B cell (primary cell): ENCODE results near the gene BIVM. TPM values are rescaled to one million over a fixed set of nuclear protein-coding genes. Genes with fewer than 3 reads are reported as not detected.

Experiments
- ATAC-seq: fragments of 200-7000 bp; cut with Tn5 transposase; one replicate; pipeline ENCODE4 v1.10.0; 2021; ENCODE audit warnings: low read depth, mild to moderate bottlenecking, moderate number of reproducible peaks, moderate library complexity
- CTCF ChIA-PET: fragments of 350-600 bp; sonication (Branson Sonifier 250); formaldehyde crosslinking; loops from one replicate; lab custom pipeline; 2021; ENCODE audit warnings: antibody characterized with exemption, inconsistent platforms; lab: Charles Lee
- POLR2A ChIA-PET: fragments of 350-600 bp; sonication (Branson Sonifier 250); formaldehyde crosslinking; loops from one replicate; lab custom pipeline; 2021; ENCODE audit warnings: antibody characterized with exemption; lab: Charles Lee
- DNase-seq: peaks from one replicate; pipeline ENCODE4 v3.0.0; 2013
- H2AFZ ChIP-seq: 2 replicates; pipeline ENCODE4 v1.6.1; 2012; ENCODE audit warnings: mild to moderate bottlenecking, low read depth, low read length; ENCODE audit not compliant: insufficient read depth, poor library complexity, severe bottlenecking
- H3K27ac ChIP-seq, 2 donors: 1 replicate in 1 of 2; 2 replicates in 1 of 2; pipeline ENCODE4 v1.5.1; 2012 to 2013; ENCODE audit warnings: low read length in 2 of 2, mild to moderate bottlenecking in 2 of 2, moderate library complexity in 1 of 2
- H3K27me3 ChIP-seq, 4 experiments: fragments of 200-600 bp in 1 of 4; sonication (generic) in 1 of 4; replicated peaks in 1 of 4; 1 replicate in 2 of 4; 2 replicates in 2 of 4; pipeline versions ENCODE4 v1.6.1 to v1.7.0; 2013 to 2016; ENCODE audit warnings: low read length in 3 of 4, mild to moderate bottlenecking in 2 of 4, mixed read lengths in 1 of 4, moderate library complexity in 1 of 4; ENCODE audit not compliant: insufficient read depth in 4 of 4, control insufficient read depth in 3 of 4; ENCODE audit errors: control extremely low read depth in 1 of 4
- H3K36me3 ChIP-seq, 2 experiments: replicated peaks in 1 of 2; 1 replicate in 1 of 2; 2 replicates in 1 of 2; pipeline versions ENCODE4 v1.6.1 to v1.7.1; 2013; ENCODE audit warnings: low read length in 1 of 2; ENCODE audit not compliant: insufficient read depth in 2 of 2, control insufficient read depth in 1 of 2; ENCODE audit errors: control extremely low read depth in 1 of 2, extremely low read depth in 1 of 2
- H3K4me1 ChIP-seq, 2 donors: fragments of 200-600 bp in 1 of 2; sonication (generic) in 1 of 2; 1 replicate in 1 of 2; 2 replicates in 1 of 2; pipeline versions ENCODE4 v1.5.1 to v1.6.1; 2013 to 2017; ENCODE audit warnings: low read length in 2 of 2; ENCODE audit not compliant: control insufficient read depth in 2 of 2, insufficient read depth in 2 of 2
- H3K4me2 ChIP-seq: replicated peaks from 2 replicates; pipeline ENCODE3; 2012; ENCODE audit warnings: mild to moderate bottlenecking, low read depth, low read length; ENCODE audit not compliant: poor library complexity, severe bottlenecking
- H3K4me3 ChIP-seq, 5 experiments: fragments of 200-600 bp in 1 of 5; sonication (generic) in 1 of 5; 1 replicate in 3 of 5; 2 replicates in 2 of 5; pipeline versions ENCODE4 v1.5.1 to v1.7.0; 2011 to 2016; ENCODE audit warnings: low read length in 4 of 5, mild to moderate bottlenecking in 4 of 5, low read depth in 2 of 5, control low read depth in 1 of 5, moderate library complexity in 1 of 5; ENCODE audit not compliant: insufficient read depth in 1 of 5; ENCODE audit errors: control extremely low read depth in 1 of 5, extremely low read depth in 1 of 5
- H3K79me2 ChIP-seq: fragments of 200-600 bp; sonication (generic); one replicate; pipeline ENCODE4 v1.6.0; 2016; ENCODE audit warnings: low read length; ENCODE audit not compliant: control insufficient read depth, insufficient read depth
- H3K9ac ChIP-seq: fragments of 200-600 bp; sonication (generic); 2 replicates; pipeline ENCODE4 v1.6.1; 2017; ENCODE audit warnings: mild to moderate bottlenecking, low read length, moderate library complexity
- H3K9me3 ChIP-seq, 3 donors: one replicate each; pipeline versions ENCODE4 v1.6.1 to v1.7.1; 2013; ENCODE audit warnings: low read length in 2 of 3; ENCODE audit not compliant: control insufficient read depth in 2 of 3, insufficient read depth in 1 of 3; ENCODE audit errors: control extremely low read depth in 1 of 3
- H4K20me1 ChIP-seq: 2 replicates; pipeline ENCODE4 v1.6.0; 2012; ENCODE audit warnings: mild to moderate bottlenecking, low read length; ENCODE audit not compliant: insufficient read depth, control insufficient read depth, poor library complexity, severe bottlenecking
- H3K27ac Mint-ChIP-seq: one replicate; pipeline ENCODE4 v1.8.0; 2021; ENCODE audit warnings: mixed read lengths
- H3K27me3 Mint-ChIP-seq: one replicate; pipeline ENCODE4 v1.8.0; 2021; ENCODE audit warnings: mixed read lengths
- H3K4me1 Mint-ChIP-seq: one replicate; pipeline ENCODE4 v1.8.0; 2021; ENCODE audit warnings: mixed read lengths
- H3K4me3 Mint-ChIP-seq: one replicate; pipeline ENCODE4 v1.8.0; 2021; ENCODE audit warnings: mixed read lengths
- H3K9me3 Mint-ChIP-seq: one replicate; pipeline ENCODE4 v1.8.0; 2022; ENCODE audit warnings: mixed read lengths; ENCODE audit not compliant: insufficient read depth
- EZH2 ChIP-seq: IDR thresholded peaks from 2 replicates; pipeline ENCODE4 v1.6.1; 2012; ENCODE audit warnings: borderline replicate concordance, low read depth, mild to moderate bottlenecking, moderate library complexity, low read length; ENCODE audit not compliant: insufficient read depth, poor library complexity, severe bottlenecking
- WGBS: methylation state at CpG from one replicate; pipeline ENCODE4 v1.1.5; 2013; ENCODE audit warnings: missing lambda C conversion rate; ENCODE audit not compliant: insufficient coverage; 5-methylcytosine and 5-hydroxymethylcytosine counted together
- intact Hi-C: fragments of 100-400 bp; cut with micrococcal nuclease; formaldehyde crosslinking; loops from one replicate; pipeline ENCODE4 v1.10.0; 2022
- polyA plus RNA-seq: library from polyadenylated mRNA; depleted of rRNA; stranded (reverse); fragments of >200 nt; gene quantifications from 2 replicates; pipeline ENCODE4 v1.2.3, GENCODE V29; 2012
- total RNA-seq, 2 donors: library from RNA; stranded (reverse); fragments of 120-200 nt in 1 of 2; gene quantifications; 1 replicate in 1 of 2; 2 replicates in 1 of 2; pipeline versions ENCODE4 v1.2.3 to v1.2.4, GENCODE V29; 2013 to 2022
- TF ChIP-seq, protein P1 (sequence below): fragments of 200-600 bp; IDR thresholded peaks from one replicate; pipeline ENCODE4 v1.8.0; 2022; ENCODE audit warnings: antibody characterized with exemption, mild to moderate bottlenecking

Gene BIVM
- total and polyA plus RNA-seq, 2 donors (not counting 1 experiment from before 2014, with no cell fraction given): 1.0 to 3.6 TPM

DNA sequence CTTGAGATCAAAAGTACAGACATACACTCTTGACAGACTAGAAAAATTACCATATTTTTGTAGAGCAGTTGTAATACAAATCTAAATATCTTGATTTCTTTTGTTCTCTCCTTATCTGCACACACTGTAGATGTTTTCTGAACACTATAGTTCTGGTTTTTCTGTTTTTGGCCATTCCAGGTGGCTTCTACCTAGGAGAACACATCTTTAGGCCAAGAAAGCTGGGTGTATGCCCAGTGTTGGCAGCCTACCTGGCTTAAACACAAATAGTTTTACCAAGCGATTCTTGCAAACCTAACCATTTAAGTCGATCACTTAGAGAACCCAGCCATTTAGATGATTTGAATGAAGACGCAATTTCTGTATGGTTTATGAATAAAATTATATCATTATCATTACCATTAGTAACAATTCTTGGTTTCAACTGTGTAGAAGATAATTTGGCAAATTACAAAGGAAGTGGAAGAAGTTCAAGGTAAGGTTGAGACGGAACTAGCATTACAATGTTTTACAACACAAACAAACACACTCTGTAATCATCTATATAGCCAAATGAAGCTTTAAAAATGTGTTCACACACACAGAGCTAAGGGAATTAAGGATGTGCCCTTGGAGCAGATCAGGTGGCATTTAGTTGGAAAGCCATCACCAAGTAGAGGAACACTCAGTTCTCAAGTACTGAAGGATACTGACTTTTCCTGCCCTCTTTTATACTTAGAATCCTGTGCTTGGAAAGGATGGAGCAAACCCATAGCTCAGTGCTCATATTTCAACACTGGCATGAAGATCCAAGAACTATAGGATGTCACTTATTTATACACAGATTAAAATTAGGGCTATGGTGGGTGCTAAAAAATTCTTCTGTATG, 83.1 kb downstream of the BIVM start:
- Mint-ChIP-seq H3K27ac (no peak overlapping the region), H3K9me3 (no peaks in the 10 kb centered on the region), H3K4me3 (no peak overlapping the region), H3K27me3 (no peaks in the 10 kb centered on the region), H3K4me1 (no peaks in the 10 kb centered on the region)
- Histone ChIP-seq H3K9me3 (no peaks in the 10 kb centered on the region), H3K4me2 (no peak overlapping the region), H3K27ac (no peak overlapping the region), H3K36me3 (peaks cover 4 to 8% of the 10 kb centered on the region in 2 experiments), H2AFZ (no peak overlapping the region), H4K20me1 (no peaks in the 10 kb centered on the region), H3K4me3 (no peak overlapping the region), H3K9ac (no peak overlapping the region), H3K4me1 (no peaks in the 10 kb centered on the region), H3K79me2 (no peaks in the 10 kb centered on the region), H3K27me3 (no peaks in the 10 kb centered on the region)
- POLR2A ChIA-PET: no interaction called here
- no CpG with 5 or more reads among the region's 4 CpGs for WGBS
- TF ChIP-seq, protein P1, sequence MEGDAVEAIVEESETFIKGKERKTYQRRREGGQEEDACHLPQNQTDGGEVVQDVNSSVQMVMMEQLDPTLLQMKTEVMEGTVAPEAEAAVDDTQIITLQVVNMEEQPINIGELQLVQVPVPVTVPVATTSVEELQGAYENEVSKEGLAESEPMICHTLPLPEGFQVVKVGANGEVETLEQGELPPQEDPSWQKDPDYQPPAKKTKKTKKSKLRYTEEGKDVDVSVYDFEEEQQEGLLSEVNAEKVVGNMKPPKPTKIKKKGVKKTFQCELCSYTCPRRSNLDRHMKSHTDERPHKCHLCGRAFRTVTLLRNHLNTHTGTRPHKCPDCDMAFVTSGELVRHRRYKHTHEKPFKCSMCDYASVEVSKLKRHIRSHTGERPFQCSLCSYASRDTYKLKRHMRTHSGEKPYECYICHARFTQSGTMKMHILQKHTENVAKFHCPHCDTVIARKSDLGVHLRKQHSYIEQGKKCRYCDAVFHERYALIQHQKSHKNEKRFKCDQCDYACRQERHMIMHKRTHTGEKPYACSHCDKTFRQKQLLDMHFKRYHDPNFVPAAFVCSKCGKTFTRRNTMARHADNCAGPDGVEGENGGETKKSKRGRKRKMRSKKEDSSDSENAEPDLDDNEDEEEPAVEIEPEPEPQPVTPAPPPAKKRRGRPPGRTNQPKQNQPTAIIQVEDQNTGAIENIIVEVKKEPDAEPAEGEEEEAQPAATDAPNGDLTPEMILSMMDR: no peak
- no peak for TF ChIP-seq EZH2
- CTCF ChIA-PET: no interaction called here
- intact Hi-C loops: no loop called here
- ATAC-seq (no peak), DNase-seq (no peak)

Other genes with a start within 250 kb of the BIVM start
- 51.1 and 56.6 TPM in 2 replicates for gene TPP2, start 202.1 kb upstream of the BIVM start, total RNA-seq
- 22.1 and 34.2 TPM in 2 replicates for gene TPP2, start 202.1 kb upstream of the BIVM start, polyA plus RNA-seq
- gene METTL21C, start 104.1 kb upstream of the BIVM start, total RNA-seq: not detected in 2 replicates
- not detected in 2 replicates for gene METTL21C, start 104.1 kb upstream of the BIVM start, polyA plus RNA-seq
- 5.3 and 5.9 TPM in 2 replicates for gene TEX30, start 25.3 kb upstream of the BIVM start, total RNA-seq
- 4.3 and 6.7 TPM in 2 replicates for gene TEX30, start 25.3 kb upstream of the BIVM start, polyA plus RNA-seq
- gene POGLUT2, start 143 bp upstream of the BIVM start, total RNA-seq: not detected in 2 replicates
- 0.12 TPM in 2 replicates for gene POGLUT2, start 143 bp upstream of the BIVM start, polyA plus RNA-seq
- gene ERCC5, start 46.9 kb downstream of the BIVM start, total RNA-seq: 88.3 and 100 TPM in 2 replicates
- gene ERCC5, start 46.9 kb downstream of the BIVM start, polyA plus RNA-seq: 34.7 and 48.5 TPM in 2 replicates